ENCODE results near the gene KRTAP10-10.

Gene KRTAP10-10

DNA sequence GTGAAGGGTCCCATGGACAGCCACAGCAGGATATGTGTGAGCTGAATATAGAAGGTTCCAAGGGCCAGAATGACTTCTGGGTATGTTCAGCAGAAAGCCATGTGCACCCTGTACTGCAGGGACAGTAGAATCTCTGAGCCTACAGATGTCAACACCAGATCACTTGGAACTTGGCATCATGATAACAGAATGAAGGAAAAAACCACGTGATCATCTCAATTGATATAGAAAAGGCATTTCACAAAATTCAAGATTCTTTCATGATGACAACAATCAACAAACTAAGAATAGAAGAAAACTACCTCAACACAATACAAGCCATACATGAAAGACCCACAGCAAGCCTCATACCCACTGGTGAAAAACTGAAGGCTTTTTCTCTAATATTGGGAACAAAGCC is 30.5 kb downstream of the KRTAP10-10 start:
- Histone ChIP-seq H3K4me1 (ENCODE audit: insufficient read depth, insufficient read length) (no peaks in the 10 kb centered on the region), H3K36me3 (ENCODE audit: insufficient read depth, insufficient read length, low read length) (no peaks in the 10 kb centered on the region), H3K9ac (ENCODE audit: insufficient read length, low read depth) (no peak overlapping the region)

DNA sequence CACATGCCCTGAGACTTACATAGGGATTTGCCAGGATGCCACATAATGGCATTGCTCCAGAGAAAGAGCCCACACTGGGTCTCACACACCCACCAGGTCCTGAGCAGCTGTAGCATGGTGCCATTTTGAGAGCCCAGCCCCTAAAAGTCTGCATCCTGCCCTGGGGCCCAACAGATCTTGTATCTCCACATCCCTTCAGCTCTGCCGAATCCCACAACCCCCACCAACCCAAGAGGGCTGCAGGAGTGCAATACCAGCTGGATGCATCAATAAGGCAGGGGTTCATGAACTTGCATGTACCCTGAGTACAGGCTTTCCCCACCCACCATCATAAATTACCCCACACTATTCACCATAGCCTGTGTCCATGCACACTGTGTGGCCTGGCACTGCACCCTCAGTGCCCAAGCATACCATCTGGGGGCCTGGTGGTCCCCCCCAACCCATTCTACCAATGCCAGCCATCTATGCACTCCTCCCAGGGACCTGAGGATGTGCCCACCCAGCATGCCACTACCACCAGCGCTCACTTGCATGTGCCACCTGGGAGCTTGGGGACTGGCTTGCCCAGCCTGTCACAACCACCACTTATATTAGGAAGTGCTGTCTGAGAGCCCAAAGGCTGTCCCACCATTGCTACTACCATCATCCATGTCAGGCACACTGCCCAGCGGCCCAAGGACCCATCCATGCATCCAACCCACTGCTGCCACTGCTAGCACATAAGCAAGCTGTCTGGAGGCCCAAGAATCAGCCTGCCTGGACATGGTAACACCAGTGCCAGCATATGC is 33.7 kb downstream of the KRTAP10-10 start:
- DNase-seq (ENCODE audit: low read depth, low spot score): no peak
- Histone ChIP-seq H3K9me3 (ENCODE audit: insufficient read depth, low read length) (peaks cover 60% of the 10 kb centered on the region), H3K27me3 (ENCODE audit: insufficient read depth, insufficient read length) (no peaks in the 10 kb centered on the region)

More for the DNA sequence above, 30.5 kb downstream of the KRTAP10-10 start:
- H3K27me3 ChIP-seq (ENCODE audit: insufficient read depth, insufficient read length): no peaks in the 10 kb centered on the region
- peaks cover 60% of the 10 kb centered on the region for H3K9me3 ChIP-seq (ENCODE audit: insufficient read depth, low read length)
- TF ChIP-seq SUZ12 (IDR thresholded peaks at IDR 0.05; ENCODE audit: extremely low read depth, insufficient read depth, insufficient read length) (no peak), YY1 (IDR thresholded peaks at IDR 0.05; ENCODE audit: insufficient read depth, insufficient read length) (no peak), ZNF274 (IDR thresholded peaks at IDR 0.05; ENCODE audit: low read depth, low read length) (no peak)
- no peak for DNase-seq (ENCODE audit: low read depth, low spot score)
- H3K4me3 ChIP-seq (ENCODE audit: insufficient read length, low read depth): no peak overlapping the region

DNA sequence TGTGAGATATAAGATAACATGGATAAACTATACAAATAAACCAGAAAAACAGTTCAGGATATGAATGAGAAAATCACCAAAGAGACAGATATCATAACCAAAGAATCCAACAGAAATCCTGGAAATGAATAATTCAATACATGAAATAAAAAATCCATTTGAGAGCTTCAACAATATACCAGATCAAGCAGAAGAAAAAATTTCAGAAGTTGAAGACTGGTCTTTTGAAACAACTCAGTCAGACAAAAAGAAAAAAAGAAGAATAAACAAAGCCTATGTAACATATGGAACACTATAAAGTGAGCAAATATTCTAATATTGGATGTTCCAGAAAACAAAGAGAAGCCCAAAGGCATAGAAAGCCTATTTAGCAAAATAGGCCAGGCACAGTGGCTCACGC is 34.8 kb downstream of the KRTAP10-10 start:
- H3K9me3 ChIP-seq (ENCODE audit: insufficient read depth, low read length): peaks cover 60% of the 10 kb centered on the region
- no peak overlapping the region for H3K9ac ChIP-seq (ENCODE audit: insufficient read length, low read depth)
- no peak for DNase-seq (ENCODE audit: low read depth, low spot score)
- no peaks in the 10 kb centered on the region for H3K27me3 ChIP-seq (ENCODE audit: insufficient read depth, insufficient read length)
- TF ChIP-seq SUZ12 (IDR thresholded peaks at IDR 0.05; ENCODE audit: extremely low read depth, insufficient read depth, insufficient read length) (no peak), ZNF274 (IDR thresholded peaks at IDR 0.05; ENCODE audit: low read depth, low read length) (no peak), YY1 (IDR thresholded peaks at IDR 0.05; ENCODE audit: insufficient read depth, insufficient read length) (no peak)
- H3K4me1 ChIP-seq (ENCODE audit: insufficient read depth, insufficient read length): no peaks in the 10 kb centered on the region
- no peak overlapping the region for H3K4me3 ChIP-seq (ENCODE audit: insufficient read length, low read depth)
- no peaks in the 10 kb centered on the region for H3K36me3 ChIP-seq (ENCODE audit: insufficient read depth, insufficient read length, low read length)

More for the DNA sequence above, 33.7 kb downstream of the KRTAP10-10 start:
- no peak overlapping the region for H3K9ac ChIP-seq (ENCODE audit: insufficient read length, low read depth)
- TF ChIP-seq SUZ12 (IDR thresholded peaks at IDR 0.05; ENCODE audit: extremely low read depth, insufficient read depth, insufficient read length) (no peak), ZNF274 (IDR thresholded peaks at IDR 0.05; ENCODE audit: low read depth, low read length) (no peak), YY1 (IDR thresholded peaks at IDR 0.05; ENCODE audit: insufficient read depth, insufficient read length) (no peak)
- H3K36me3 ChIP-seq (ENCODE audit: insufficient read depth, insufficient read length, low read length): no peaks in the 10 kb centered on the region
- no peaks in the 10 kb centered on the region for H3K4me1 ChIP-seq (ENCODE audit: insufficient read depth, insufficient read length)
- H3K4me3 ChIP-seq (ENCODE audit: insufficient read length, low read depth): no peak overlapping the region

DNA sequence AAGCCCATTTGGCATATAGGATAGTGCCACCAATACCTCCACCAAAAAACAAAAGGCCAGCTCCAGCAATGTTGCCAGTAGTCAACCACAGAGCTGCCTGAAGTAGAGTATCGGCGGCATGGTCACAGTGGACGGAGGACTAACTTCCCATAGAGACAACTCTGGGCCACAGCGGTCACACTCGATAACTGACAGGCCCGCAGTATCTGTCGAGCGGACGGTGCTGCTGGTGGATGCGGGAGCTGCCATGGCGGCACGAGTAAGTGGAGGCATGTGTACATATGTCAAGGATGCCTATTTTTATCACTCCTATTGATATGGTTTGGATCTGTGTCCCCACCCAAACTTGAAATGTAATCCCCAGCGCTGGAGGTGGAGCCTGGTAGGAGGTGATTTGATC is 40.7 kb downstream of the KRTAP10-10 start:
- H3K27me3 ChIP-seq (ENCODE audit: insufficient read depth, insufficient read length): peaks cover 4% of the 10 kb centered on the region

DNA sequence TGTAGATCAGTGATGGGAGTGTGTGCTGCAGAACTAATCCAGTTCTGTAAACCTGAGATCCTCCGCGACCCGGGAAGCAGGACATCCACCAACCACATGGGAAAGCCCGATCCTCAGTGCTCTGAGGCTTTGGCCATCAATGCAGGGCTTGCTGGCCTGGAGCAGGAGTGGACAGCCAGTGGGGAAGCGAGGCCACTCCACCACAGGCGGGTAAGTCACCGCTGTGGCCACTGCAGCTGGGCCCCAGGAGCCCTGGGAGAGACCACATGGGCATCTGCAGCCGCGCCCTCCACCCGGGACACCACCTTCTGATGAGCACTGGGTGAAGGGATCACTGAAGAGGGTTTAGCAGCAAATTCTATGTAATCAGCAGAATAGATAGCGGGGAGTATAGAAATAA is 44.0 kb downstream of the KRTAP10-10 start:
- no peaks in the 10 kb centered on the region for H3K36me3 ChIP-seq (ENCODE audit: insufficient read depth, insufficient read length, low read length)
- no peak overlapping the region for H3K4me3 ChIP-seq (ENCODE audit: insufficient read length, low read depth)
- DNase-seq (ENCODE audit: low read depth, low spot score): no peak
- peaks cover 3% of the 10 kb centered on the region for H3K4me1 ChIP-seq (ENCODE audit: insufficient read depth, insufficient read length)
- no peak for TF ChIP-seq SUZ12 (IDR thresholded peaks at IDR 0.05; ENCODE audit: extremely low read depth, insufficient read depth, insufficient read length)
- TF ChIP-seq YY1 (IDR thresholded peaks at IDR 0.05; ENCODE audit: insufficient read depth, insufficient read length): no peak
- no peak for TF ChIP-seq ZNF274 (IDR thresholded peaks at IDR 0.05; ENCODE audit: low read depth, low read length)
- H3K9ac ChIP-seq (ENCODE audit: insufficient read length, low read depth): no peak overlapping the region
- H3K27me3 ChIP-seq (ENCODE audit: insufficient read depth, insufficient read length): peaks cover 20% of the 10 kb centered on the region
- peaks cover 14% of the 10 kb centered on the region; the same call in 1 of the 2 replicates for H3K9me3 ChIP-seq (ENCODE audit: insufficient read depth, low read length)

More for the DNA sequence above, 40.7 kb downstream of the KRTAP10-10 start:
- Histone ChIP-seq H3K4me1 (ENCODE audit: insufficient read depth, insufficient read length) (no peaks in the 10 kb centered on the region), H3K9ac (ENCODE audit: insufficient read length, low read depth) (no peak overlapping the region), H3K4me3 (ENCODE audit: insufficient read length, low read depth) (no peak overlapping the region), H3K36me3 (ENCODE audit: insufficient read depth, insufficient read length, low read length) (no peaks in the 10 kb centered on the region), H3K9me3 (ENCODE audit: insufficient read depth, low read length) (peaks cover 21% of the 10 kb centered on the region)
- TF ChIP-seq SUZ12 (IDR thresholded peaks at IDR 0.05; ENCODE audit: extremely low read depth, insufficient read depth, insufficient read length) (no peak), YY1 (IDR thresholded peaks at IDR 0.05; ENCODE audit: insufficient read depth, insufficient read length) (no peak), ZNF274 (IDR thresholded peaks at IDR 0.05; ENCODE audit: low read depth, low read length) (no peak)
- DNase-seq (ENCODE audit: low read depth, low spot score): no peak

DNA sequence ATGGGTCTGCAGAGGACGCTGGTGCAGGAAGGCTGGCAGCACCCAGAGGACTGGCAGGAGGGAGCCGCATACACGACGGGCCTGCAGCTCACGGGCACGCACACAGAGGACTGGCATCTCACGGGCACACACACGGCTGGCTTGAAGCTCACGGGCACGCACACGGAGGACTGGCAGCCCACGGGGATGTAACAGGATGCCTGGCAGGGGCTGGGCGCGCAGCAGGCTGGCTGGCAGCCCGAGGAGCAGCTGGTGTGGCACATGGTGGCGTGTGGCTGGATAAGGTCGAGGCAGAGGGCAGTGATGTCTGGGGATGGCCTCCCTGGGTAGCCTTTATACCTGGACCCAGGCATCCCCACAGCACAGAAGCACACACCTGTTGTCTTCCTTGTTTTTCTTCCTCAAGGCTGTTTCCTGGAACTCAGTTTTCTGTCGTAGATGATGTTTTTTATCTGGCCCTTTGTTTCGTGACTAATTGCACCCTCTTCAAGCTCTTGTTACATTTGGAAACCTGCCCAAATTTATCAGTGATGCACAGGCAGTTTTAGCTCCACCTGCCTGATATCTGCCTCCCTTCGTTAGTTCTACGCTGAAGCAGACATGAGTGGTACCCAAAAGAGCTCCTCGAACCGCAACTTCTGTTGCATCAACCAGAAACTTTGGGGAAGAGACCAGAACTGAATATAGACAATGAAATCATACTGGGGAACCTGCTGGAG is 44.9 kb downstream of the KRTAP10-10 start, which contains the start of gene KRTAP12-1:
KRTAP12-1 (minus strand) TSS at position 303 of the 719 bp plus-strand sequence; CDS start at position 263, 40 bp downstream.
- Histone ChIP-seq H3K9ac (ENCODE audit: insufficient read length, low read depth) (no peak within 1 kb of the TSS), H3K27me3 (ENCODE audit: insufficient read depth, insufficient read length) (peaks cover 20% of the 10 kb centered on the region), H3K9me3 (ENCODE audit: insufficient read depth, low read length) (peaks cover 14% of the 10 kb centered on the region; the same call in 1 of the 2 replicates), H3K4me1 (ENCODE audit: insufficient read depth, insufficient read length) (peaks cover 7% of the 10 kb centered on the region), H3K36me3 (ENCODE audit: insufficient read depth, insufficient read length, low read length) (no peaks in the 10 kb centered on the region), H3K4me3 (ENCODE audit: insufficient read length, low read depth) (no peak within 1 kb of the TSS)
- no peak for TF ChIP-seq SUZ12 (IDR thresholded peaks at IDR 0.05; ENCODE audit: extremely low read depth, insufficient read depth, insufficient read length)
- no peak for TF ChIP-seq YY1 (IDR thresholded peaks at IDR 0.05; ENCODE audit: insufficient read depth, insufficient read length)
- TF ChIP-seq ZNF274 (IDR thresholded peaks at IDR 0.05; ENCODE audit: low read depth, low read length): no peak
- DNase-seq (ENCODE audit: low read depth, low spot score): no peak

All from NT2/D1 (cell line).